ENCODE data around the gene MAPKAPK2. TPM values are rescaled to one million over a fixed set of nuclear protein-coding genes. Genes with fewer than 3 reads are reported as not detected.

Gene MAPKAPK2
- total RNA-seq, 1 donor from 2014 or later = 98.5 TPM

DNA sequence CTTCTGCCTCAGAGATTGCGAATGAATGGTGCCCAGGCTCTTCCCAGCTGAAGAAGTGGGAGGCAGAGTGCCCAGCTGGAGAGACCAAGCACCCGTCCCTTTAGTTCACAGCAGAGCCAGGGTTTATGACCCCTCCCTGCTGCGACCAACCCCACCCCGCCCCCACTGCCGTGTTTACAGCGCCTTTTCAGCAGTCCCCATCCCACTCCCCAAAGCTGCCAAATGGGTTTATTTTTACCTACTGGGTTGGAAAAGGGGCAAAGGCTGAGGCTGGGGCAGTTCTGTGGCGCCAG, 25.8 kb upstream of the MAPKAPK2 start:
- intact Hi-C loops (cut with micrococcal nuclease) = loop anchor here (1.0 kb wide), 4 partner anchors 23 to 323 kb away; no protein-coding TSS in a partner anchor

- intact Hi-C loops (cut with micrococcal nuclease) = loop anchor here (5.0 kb wide), 3 partner anchors 68 to 183 kb away; partner anchors contain the start of gene RASSF5
Measured at GRCh38 chr1:206660136-206660535, 24.6 kb upstream of the MAPKAPK2 start.

DNA sequence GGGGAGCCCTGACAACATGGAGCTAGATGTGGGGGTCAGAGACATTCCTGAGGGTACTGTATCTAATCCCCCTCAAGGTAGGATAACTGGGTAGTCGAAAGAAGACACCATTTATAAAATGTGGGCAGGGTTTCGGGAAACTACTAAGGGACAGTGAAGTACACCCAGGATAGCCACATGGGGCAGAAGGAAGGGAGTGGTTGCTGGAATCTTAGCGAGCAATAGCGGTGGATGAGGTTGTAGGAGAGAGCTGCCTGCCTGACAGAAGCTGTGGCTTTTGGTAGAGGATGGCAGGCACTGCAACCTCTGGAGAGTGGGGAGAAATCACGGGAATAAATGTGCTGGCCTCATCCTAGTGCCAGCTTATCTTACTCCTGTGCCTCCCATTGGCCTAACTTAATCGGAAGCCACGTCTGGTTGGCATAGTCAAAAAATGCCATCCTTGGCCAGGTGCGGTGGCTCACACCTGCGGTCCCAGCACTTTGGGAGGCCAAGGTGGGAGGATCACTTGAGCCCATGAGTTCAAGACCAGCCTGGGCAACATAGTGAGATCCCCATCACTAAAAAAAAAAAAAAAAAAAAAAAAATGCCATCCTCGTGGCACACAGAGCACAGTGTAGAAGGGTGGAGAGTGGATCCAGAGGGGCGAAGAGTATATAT, 23.4 kb upstream of the MAPKAPK2 start:
- intact Hi-C loops (cut with micrococcal nuclease) = loop anchor here (5.0 kb wide), 3 partner anchors 69 to 184 kb away; partner anchors contain the start of gene RASSF5

DNA sequence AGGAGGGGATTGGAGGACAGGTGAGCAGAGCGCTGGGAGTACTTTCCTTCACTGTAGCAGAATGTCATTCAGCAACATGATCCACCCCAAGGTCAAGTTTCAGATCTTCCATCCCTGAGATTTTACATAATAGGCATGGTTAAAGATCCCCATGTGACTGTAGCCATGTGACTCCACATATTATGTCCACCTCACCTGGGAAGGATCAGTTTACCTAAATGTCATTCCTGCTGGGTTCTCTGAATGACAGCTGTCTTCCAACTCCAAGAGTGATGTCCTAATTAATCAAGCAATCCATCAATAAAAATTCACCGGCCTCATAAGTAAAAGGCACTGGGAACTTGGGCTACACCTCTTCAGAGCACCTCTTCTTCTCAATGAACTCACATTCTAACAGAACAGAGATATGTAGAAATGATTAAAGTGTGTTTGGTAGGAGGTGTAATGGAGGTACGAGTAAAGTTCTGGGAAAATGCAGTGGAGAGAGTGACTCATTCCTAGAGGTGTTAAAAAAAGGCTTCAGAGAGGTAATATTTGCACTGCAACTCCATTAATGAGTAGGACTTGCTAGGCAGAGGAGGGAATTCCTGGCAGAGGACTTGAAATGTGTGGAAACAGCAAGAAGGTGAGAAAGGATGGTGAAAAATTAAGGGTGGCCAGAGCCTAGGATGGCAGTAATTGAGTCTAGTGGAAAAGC, 22.2 kb upstream of the MAPKAPK2 start:
- intact Hi-C loops (cut with micrococcal nuclease) = loop anchor here (5.0 kb wide), 3 partner anchors 70 to 185 kb away; partner anchors contain the start of gene RASSF5

DNA sequence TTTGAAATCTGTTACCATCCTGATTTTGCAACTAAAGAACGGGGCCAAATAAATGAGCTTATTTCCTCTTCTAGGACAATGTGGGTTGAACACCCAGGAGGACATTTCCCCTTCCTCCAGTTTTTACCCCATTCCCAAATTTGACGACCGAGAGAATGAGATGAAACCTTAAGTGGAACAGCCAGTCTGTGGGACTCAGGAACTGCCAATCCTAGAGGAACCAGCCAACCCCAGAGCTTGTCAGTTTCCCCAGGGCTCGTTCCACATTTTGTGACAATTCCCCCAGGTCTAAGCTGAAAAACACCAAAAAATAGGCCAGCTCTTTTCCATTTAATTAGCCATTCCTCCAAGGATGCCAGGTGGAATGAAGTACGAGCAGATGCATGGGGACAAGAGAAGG, 21.3 kb upstream of the MAPKAPK2 start:
- intact Hi-C loops (cut with micrococcal nuclease) = loop anchor here (5.0 kb wide), 3 partner anchors 71 to 186 kb away; partner anchors contain the start of gene RASSF5

GRCh38 chr1:206663832-206664652, 20.7 kb upstream of the MAPKAPK2 start:
- intact Hi-C loops (cut with micrococcal nuclease) = loop anchor here (1.0 to 5.0 kb wide), 9 partner anchors 30 to 202 kb away; partner anchors contain the start of gene RASSF5

DNA sequence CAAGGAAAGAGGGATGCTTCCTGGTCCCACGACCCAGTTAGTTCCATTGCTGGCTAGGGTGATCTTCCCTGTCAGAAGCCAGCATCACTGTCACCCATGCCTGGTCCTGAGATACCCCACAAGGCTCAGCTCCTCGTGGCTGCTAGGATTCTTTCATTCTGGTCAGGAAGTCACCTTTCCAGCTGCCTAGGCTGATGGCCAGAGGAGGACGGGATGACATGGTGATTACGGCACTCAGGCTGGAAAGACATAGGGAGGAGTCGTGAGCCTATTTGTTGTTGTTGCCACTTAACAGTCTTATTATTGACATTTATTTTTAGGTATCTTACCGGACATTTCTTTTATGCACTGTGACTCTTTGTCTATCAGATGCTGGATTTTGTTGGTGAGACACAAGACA, 20.0 kb upstream of the MAPKAPK2 start:
- intact Hi-C loops (cut with micrococcal nuclease) = loop anchor here (1.0 to 5.0 kb wide), 9 partner anchors 30 to 202 kb away; partner anchors contain the start of gene RASSF5

DNA sequence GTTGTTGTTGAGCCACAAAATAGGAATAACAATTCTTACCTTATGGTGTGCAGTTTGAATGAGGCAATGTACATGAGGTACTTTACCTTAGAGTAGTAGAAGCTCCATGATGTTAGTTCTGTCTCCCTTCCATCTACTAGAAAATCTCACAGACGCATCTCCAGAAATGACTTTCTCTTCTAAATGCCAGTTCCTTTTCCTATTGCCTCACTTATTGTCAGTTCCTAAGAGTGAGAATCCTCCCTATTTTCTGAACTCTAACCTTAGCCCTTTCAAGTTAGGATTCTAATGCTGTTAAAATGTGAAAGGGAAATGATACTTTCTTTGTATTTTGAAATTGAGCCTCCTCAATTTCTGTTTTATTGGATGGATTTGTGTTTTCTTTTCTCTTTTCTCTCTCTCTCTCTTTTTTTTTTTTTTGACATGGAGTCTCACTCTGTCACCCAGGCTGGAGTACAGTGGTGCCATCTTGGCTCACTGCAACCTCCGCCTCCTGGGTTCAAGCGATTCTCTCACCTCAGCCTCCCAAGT, 18.6 kb upstream of the MAPKAPK2 start:
- intact Hi-C loops (cut with micrococcal nuclease) = no loop called here

GRCh38 chr1:206666954-206667665, 17.6 kb upstream of the MAPKAPK2 start:
- intact Hi-C loops (cut with micrococcal nuclease) = no loop called here

GRCh38 chr1:206668351-206668750, 16.4 kb upstream of the MAPKAPK2 start:
- intact Hi-C loops (cut with micrococcal nuclease) = no loop called here

GRCh38 chr1:206668874-206669410, 15.8 kb upstream of the MAPKAPK2 start:
- intact Hi-C loops (cut with micrococcal nuclease) = no loop called here

DNA sequence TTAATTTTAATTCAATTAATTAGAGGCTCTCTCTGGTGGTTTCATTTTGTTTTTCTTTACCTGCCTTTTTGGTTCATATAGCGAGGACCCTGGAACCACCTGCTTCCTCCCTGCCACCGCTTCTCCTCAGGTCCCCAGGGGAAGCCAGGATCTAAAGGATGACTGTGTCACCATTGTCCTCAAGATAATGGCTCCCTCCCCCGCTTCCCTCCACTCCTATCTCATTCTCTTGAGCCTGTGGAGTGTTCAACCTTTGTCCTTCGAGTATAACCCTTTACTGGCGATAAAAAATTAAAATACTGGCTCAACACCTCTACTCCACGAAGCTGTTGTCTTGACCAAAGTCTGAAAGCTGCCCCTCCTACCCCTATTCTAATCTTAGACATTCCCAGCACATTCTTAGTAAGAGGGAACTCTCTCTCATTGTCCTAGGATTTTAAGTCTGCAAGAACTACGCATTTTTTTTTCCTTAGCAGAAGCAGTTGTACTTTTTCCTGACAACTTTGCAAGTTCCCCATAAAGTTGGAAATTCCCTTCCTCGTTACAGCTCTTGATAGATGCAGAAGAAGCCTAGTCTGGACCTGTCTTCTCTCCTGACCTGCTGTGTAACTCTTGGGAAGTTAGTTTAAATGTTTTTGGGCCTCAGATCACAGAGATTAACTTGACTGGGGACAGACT, 12.6 kb upstream of the MAPKAPK2 start:
- intact Hi-C loops (cut with micrococcal nuclease) = no loop called here

GRCh38 chr1:206672844-206673758, 11.6 kb upstream of the MAPKAPK2 start:
- intact Hi-C loops (cut with micrococcal nuclease) = no loop called here

GRCh38 chr1:206674236-206674635, 10.5 kb upstream of the MAPKAPK2 start:
- intact Hi-C loops (cut with micrococcal nuclease) = no loop called here

DNA sequence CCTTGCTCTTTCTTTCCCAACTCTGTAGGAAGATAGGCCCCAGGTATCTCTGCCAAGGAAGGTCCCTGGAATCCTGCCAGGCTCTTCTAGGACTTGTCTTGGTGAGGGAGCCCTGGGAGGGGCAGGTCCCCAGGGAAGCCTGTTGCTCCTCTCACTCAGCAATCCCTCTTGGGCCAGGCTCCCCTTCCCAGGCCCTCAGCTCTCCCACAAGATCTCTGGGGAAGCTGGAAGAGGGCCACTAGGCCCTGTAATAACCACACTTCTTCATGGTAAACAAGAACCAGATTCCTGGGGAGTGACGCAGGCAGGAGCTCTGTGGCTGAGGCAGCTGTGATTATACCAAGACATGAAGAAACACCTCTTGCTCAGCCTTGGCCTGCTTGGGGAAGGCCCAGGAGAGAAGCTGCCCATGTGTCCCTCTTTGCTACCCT, 9.9 kb upstream of the MAPKAPK2 start:
- intact Hi-C loops (cut with micrococcal nuclease) = no loop called here

- intact Hi-C loops (cut with micrococcal nuclease) = no loop called here
Measured at GRCh38 chr1:206676499-206676898, 8.2 kb upstream of the MAPKAPK2 start.

DNA sequence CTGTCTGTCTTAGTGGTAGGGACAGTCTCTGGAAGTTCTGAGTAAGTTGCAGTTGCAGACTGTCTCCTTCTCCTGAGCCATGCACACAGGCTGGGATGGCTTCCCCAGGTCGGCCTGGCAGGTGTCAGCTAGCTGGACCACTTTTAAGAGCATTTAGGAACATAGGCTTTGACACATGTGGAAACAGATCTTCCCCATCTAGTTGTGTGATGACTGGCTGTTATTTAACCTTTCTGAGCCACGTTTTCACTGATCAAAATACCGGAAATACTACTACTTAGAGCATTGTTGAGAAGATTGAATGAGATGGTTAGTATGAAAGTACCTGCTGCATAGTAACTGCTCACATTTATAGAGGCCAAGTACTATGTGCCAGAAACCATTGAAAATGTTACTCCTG, 6.2 kb upstream of the MAPKAPK2 start:
- intact Hi-C loops (cut with micrococcal nuclease) = no loop called here

GRCh38 chr1:206679738-206680211, 4.9 kb upstream of the MAPKAPK2 start:
- intact Hi-C loops (cut with micrococcal nuclease) = loop anchor here (10.0 kb wide), 1 partner anchor 1145 kb away; no protein-coding TSS in a partner anchor

- intact Hi-C loops (cut with micrococcal nuclease) = loop anchor here (10.0 kb wide), 1 partner anchor 1145 kb away; no protein-coding TSS in a partner anchor
Measured at GRCh38 chr1:206680279-206680678, 4.4 kb upstream of the MAPKAPK2 start.
